HG02870 (cell line): ENCODE results near the gene NLRP3.
"Not testable (repeated sequence)": the region's sequence is repeated elsewhere in the genome, so short reads cannot be mapped to it uniquely, and the experiment has no call there.

Experiments
- ATAC-seq: cut with Tn5 transposase; IDR thresholded peaks from one replicate; pipeline ENCODE4 v1.9.1; 2021; ENCODE audit warnings: mild to moderate bottlenecking, moderate library complexity; ENCODE audit not compliant: unreplicated experiment

The NLRP3 gene

GRCh38 chr1:247390116-247390791, 25.7 kb upstream of the NLRP3 start:
- ATAC-seq, result peak; percentile 99

- no peak for ATAC-seq
Observed at GRCh38 chr1:247390996-247391395, 25.0 kb upstream of the NLRP3 start.

- ATAC-seq, result no peak
Observed at GRCh38 chr1:247392088-247392487, 23.9 kb upstream of the NLRP3 start.

- ATAC-seq, result not testable (repeated sequence)
Observed at GRCh38 chr1:247395075-247395474, 20.9 kb upstream of the NLRP3 start.

- ATAC-seq, result no peak
Observed at GRCh38 chr1:247400685-247401084, 15.3 kb upstream of the NLRP3 start.

- no peak for ATAC-seq
Observed at GRCh38 chr1:247401310-247402119, 14.5 kb upstream of the NLRP3 start.

GRCh38 chr1:247402120-247402675, 13.8 kb upstream of the NLRP3 start:
- ATAC-seq, result no peak

- ATAC-seq, result no peak
Observed at GRCh38 chr1:247406014-247406656, 9.8 kb upstream of the NLRP3 start.

GRCh38 chr1:247407180-247407616, 8.8 kb upstream of the NLRP3 start:
- peak; percentile 68 for ATAC-seq

GRCh38 chr1:247408100-247408499, 7.9 kb upstream of the NLRP3 start:
- ATAC-seq, result no peak

GRCh38 chr1:247409869-247410544, 6.0 kb upstream of the NLRP3 start:
- peak; percentile 83 for ATAC-seq

- ATAC-seq, result no peak
Observed at GRCh38 chr1:247411621-247412327, 4.2 kb upstream of the NLRP3 start.

GRCh38 chr1:247417831-247418230, 1.9 kb downstream of the NLRP3 start:
- no peak for ATAC-seq

GRCh38 chr1:247419336-247419735, 3.4 kb downstream of the NLRP3 start:
- no peak for ATAC-seq

GRCh38 chr1:247421074-247421473, 5.1 kb downstream of the NLRP3 start:
- ATAC-seq, result no peak

- no peak for ATAC-seq
Observed at GRCh38 chr1:247429496-247429895, 13.5 kb downstream of the NLRP3 start.

- peak; percentile 49 for ATAC-seq
Observed at GRCh38 chr1:247430434-247430833, 14.5 kb downstream of the NLRP3 start.

GRCh38 chr1:247431643-247432042, 15.7 kb downstream of the NLRP3 start:
- ATAC-seq, result no peak

GRCh38 chr1:247434005-247434404, 18.0 kb downstream of the NLRP3 start:
- no peak for ATAC-seq

GRCh38 chr1:247435030-247435758, 19.2 kb downstream of the NLRP3 start:
- ATAC-seq, result peak; percentile 19
